Lung (tissue), 12 donors: ENCODE results near the gene KPTN. TPM values are rescaled to one million over a fixed set of nuclear protein-coding genes. Genes with fewer than 3 reads are reported as not detected.

Experiments
- ATAC-seq: fragments of 200-7000 bp; cut with Tn5 transposase; one replicate; pipeline ENCODE4 v1.9.1; 2020; ENCODE audit warnings: moderate number of reproducible peaks; ENCODE audit not compliant: insufficient read depth, low FRiP score
- DNase-seq, 3 donors: peaks; one replicate each; pipeline ENCODE4 v3.0.0-alpha.2; 2013 to 2017
- H3K27ac ChIP-seq, 2 donors: one replicate each; pipeline ENCODE4 v1.5.1; 2013; ENCODE audit warnings: mild to moderate bottlenecking in 2 of 2, moderate library complexity in 2 of 2, control low read depth in 1 of 2, inconsistent platforms in 1 of 2, low read depth in 1 of 2, low read length in 1 of 2
- H3K27me3 ChIP-seq, 3 donors: one replicate each; pipeline ENCODE4 v1.5.1; 2013; ENCODE audit warnings: low read length in 2 of 3; ENCODE audit not compliant: control insufficient read depth in 3 of 3, insufficient read depth in 3 of 3
- H3K36me3 ChIP-seq, 4 donors: one replicate each; pipeline ENCODE4 v1.5.1; 2013; ENCODE audit warnings: low read length in 4 of 4, mild to moderate bottlenecking in 1 of 4, moderate library complexity in 1 of 4; ENCODE audit not compliant: control insufficient read depth in 4 of 4, insufficient read depth in 4 of 4
- H3K4me1 ChIP-seq, 5 donors: one replicate each; pipeline ENCODE4 v1.5.1; 2013; ENCODE audit warnings: low read length in 5 of 5, mild to moderate bottlenecking in 2 of 5, moderate library complexity in 1 of 5; ENCODE audit not compliant: control insufficient read depth in 5 of 5, insufficient read depth in 5 of 5
- H3K4me3 ChIP-seq: one replicate; pipeline ENCODE4 v1.5.1; 2013; ENCODE audit warnings: mild to moderate bottlenecking, control low read depth, moderate library complexity
- H3K9ac ChIP-seq, 2 donors: one replicate each; pipeline ENCODE4 v1.5.1; 2013; ENCODE audit warnings: low read length in 2 of 2, control low read depth in 1 of 2; ENCODE audit not compliant: insufficient read depth in 1 of 2
- H3K9me3 ChIP-seq, 4 donors: one replicate each; pipeline ENCODE4 v1.5.1; 2013; ENCODE audit warnings: low read length in 3 of 4, mild to moderate bottlenecking in 1 of 4, moderate library complexity in 1 of 4; ENCODE audit not compliant: control insufficient read depth in 4 of 4, insufficient read depth in 3 of 4
- WGBS, 2 donors: extraction: QIAGEN DNeasy Blood & Tissue Kit; methylation state at CpG; one replicate each; pipeline ENCODE4 v1.1.7; 2013; 5-methylcytosine and 5-hydroxymethylcytosine counted together
- polyA plus RNA-seq, 2 donors: library from polyadenylated mRNA; stranded (reverse); fragments of 200-250 nt; gene quantifications; one replicate each; pipeline ENCODE4 v1.2.1, GENCODE V29; 2013
- total RNA-seq, 2 donors: library from RNA; depleted of rRNA in 1 of 2; stranded (reverse); fragments of >200 nt in 1 of 2; gene quantifications; one replicate each; pipeline ENCODE4 v1.2.1, GENCODE V29; 2014 to 2021
- TF ChIP-seq, protein P1 (sequence below): IDR thresholded peaks from 2 replicates; pipeline ENCODE4 v1.5.1; 2012; ENCODE audit warnings: mild to moderate bottlenecking; ENCODE audit errors: control extremely low read depth, extremely low read depth
- donor health status: control.
- donor health status: control.
- donor health status: Bipolar disorder and iron deficiency.
- donor health status: healthy.
- donor health status: DM: yes; HTN: yes; CAD: no.

KPTN gene
- total and polyA plus RNA-seq, 4 donors = 4.6 to 15.7 (median 12.9) TPM

- Histone ChIP-seq H3K4me3 (no peak overlapping the region), H3K27ac (no peak overlapping the region), H3K36me3 (peaks cover 4 to 69% (median 11%) of the 10 kb centered on the region in 4 donors), H3K27me3 (no peaks in the 10 kb centered on the region), H3K4me1 (no peaks in the 10 kb centered on the region), H3K9ac (no peak overlapping the region), H3K9me3 (no peaks in the 10 kb centered on the region)
- no peak for ATAC-seq
- 90 to 93% methylated on average over 32 of the region's 32 CpGs for WGBS, 2 donors
- TF ChIP-seq, protein P1, sequence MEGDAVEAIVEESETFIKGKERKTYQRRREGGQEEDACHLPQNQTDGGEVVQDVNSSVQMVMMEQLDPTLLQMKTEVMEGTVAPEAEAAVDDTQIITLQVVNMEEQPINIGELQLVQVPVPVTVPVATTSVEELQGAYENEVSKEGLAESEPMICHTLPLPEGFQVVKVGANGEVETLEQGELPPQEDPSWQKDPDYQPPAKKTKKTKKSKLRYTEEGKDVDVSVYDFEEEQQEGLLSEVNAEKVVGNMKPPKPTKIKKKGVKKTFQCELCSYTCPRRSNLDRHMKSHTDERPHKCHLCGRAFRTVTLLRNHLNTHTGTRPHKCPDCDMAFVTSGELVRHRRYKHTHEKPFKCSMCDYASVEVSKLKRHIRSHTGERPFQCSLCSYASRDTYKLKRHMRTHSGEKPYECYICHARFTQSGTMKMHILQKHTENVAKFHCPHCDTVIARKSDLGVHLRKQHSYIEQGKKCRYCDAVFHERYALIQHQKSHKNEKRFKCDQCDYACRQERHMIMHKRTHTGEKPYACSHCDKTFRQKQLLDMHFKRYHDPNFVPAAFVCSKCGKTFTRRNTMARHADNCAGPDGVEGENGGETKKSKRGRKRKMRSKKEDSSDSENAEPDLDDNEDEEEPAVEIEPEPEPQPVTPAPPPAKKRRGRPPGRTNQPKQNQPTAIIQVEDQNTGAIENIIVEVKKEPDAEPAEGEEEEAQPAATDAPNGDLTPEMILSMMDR = no peak
- DNase-seq = no peak
Measured at GRCh38 chr19:47499863-47500830, 16.1 kb upstream of the KPTN start.

DNA sequence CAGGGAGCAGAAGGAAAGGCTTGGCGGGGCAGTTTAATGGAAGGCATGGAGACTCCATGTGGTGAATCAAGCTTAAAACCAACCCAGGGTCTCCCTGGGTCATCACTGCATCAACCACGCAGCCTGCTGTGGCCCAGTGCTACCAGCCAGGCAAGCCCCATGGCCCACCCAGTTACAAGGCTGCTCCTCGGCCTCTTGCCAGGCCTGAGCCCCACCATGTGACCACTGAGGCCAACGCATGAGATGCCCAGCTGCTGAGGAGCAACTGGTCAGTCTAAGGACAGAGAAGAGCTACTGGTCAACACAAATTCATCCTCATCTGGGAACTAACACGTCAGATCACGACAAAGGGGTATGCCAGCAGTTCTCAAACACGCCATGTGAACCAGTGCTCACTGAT, 15.4 kb upstream of the KPTN start:
- TF ChIP-seq, protein P1 = no peak
- Histone ChIP-seq H3K27me3 (no peaks in the 10 kb centered on the region), H3K4me3 (no peak overlapping the region), H3K36me3 (peaks cover 4 to 72% (median 10%) of the 10 kb centered on the region in 4 donors), H3K4me1 (no peaks in the 10 kb centered on the region), H3K9me3 (no peaks in the 10 kb centered on the region), H3K9ac (no peak overlapping the region), H3K27ac (no peak overlapping the region)
- no peak for DNase-seq
- no peak for ATAC-seq
- 96 to 97% methylated on average over 7 of the region's 7 CpGs for WGBS, 2 donors

DNA sequence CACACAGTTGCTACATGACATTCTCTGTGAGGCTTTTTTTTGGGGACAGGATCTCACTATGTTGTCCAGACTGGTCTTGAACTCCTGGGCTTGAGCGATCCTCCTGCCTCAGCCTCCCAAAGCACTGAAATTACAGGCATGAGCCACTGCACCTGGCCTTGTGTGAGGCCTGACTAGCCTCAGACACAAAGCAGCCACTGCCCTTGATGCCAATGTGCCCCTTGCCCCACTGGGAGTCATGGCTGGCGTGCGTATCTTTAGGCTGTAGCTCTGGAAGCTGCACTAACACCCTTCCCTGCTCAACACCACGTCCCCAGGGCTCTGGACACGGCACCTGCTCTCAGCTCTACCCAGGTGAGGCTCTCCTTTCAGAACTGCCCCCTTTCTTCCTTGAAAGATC, 14.5 kb upstream of the KPTN start:
- H3K4me1 ChIP-seq = no peaks in the 10 kb centered on the region
- H3K9me3 ChIP-seq = no peaks in the 10 kb centered on the region
- H3K4me3 ChIP-seq = no peak overlapping the region
- no peak for ATAC-seq
- no peak for DNase-seq
- TF ChIP-seq, protein P1 = no peak
- no peak overlapping the region for H3K27ac ChIP-seq
- no peak overlapping the region for H3K9ac ChIP-seq
- H3K36me3 ChIP-seq = peaks cover 0 to 73% (median 7%) of the 10 kb centered on the region in 4 donors
- 95 to 97% methylated on average over 5 of the region's 5 CpGs for WGBS, 2 donors
- H3K27me3 ChIP-seq = no peaks in the 10 kb centered on the region
